Muscle of leg (tissue), 11 donors: ENCODE measurements around the gene MEN1. TPM values are rescaled to one million over a fixed set of nuclear protein-coding genes. Genes with fewer than 3 reads are reported as not detected.

Experiments
- DNase-seq: peaks from one replicate; pipeline ENCODE4 v3.0.0; 2013
- H3K27ac ChIP-seq: one replicate; pipeline ENCODE4 v1.5.1; 2013; ENCODE audit warnings: mild to moderate bottlenecking, low read length, control low read depth
- H3K27me3 ChIP-seq: one replicate; pipeline ENCODE4 v1.6.1; 2013; ENCODE audit warnings: low read length; ENCODE audit not compliant: control insufficient read depth, insufficient read depth
- H3K36me3 ChIP-seq: one replicate; pipeline ENCODE4 v1.6.1; 2013; ENCODE audit warnings: low read length; ENCODE audit not compliant: control insufficient read depth, insufficient read depth
- H3K4me1 ChIP-seq: one replicate; pipeline ENCODE4 v1.6.1; 2013; ENCODE audit warnings: low read length; ENCODE audit not compliant: control insufficient read depth, insufficient read depth
- H3K4me3 ChIP-seq: one replicate; pipeline ENCODE4 v1.5.1; 2013; ENCODE audit warnings: low read length, control low read depth
- H3K9me3 ChIP-seq: replicated peaks from 2 replicates; pipeline ENCODE4 v1.6.1; 2013; ENCODE audit warnings: low read depth, low read length; ENCODE audit not compliant: control insufficient read depth
- WGBS: methylation state at CpG from one replicate; pipeline ENCODE4 v1.1.5; 2013; ENCODE audit warnings: missing lambda C conversion rate; ENCODE audit not compliant: insufficient coverage; 5-methylcytosine and 5-hydroxymethylcytosine counted together
- polyA plus RNA-seq, 8 donors: library from polyadenylated mRNA; unstranded; fragments of 120-200 nt; gene quantifications; one replicate each; pipeline versions ENCODE4 v1.2.1 to v1.2.3, GENCODE V29; 2013; ENCODE audit warnings: inconsistent platforms in 1 of 8, low replicate concordance in 1 of 8; ENCODE audit not compliant: insufficient read length in 8 of 8, insufficient read depth in 1 of 8
- total RNA-seq: library from RNA; stranded (reverse); fragments of 120-200 nt; gene quantifications from one replicate; pipeline ENCODE4 v1.2.4, GENCODE V29; 2013

MEN1 gene
- total and polyA plus RNA-seq, 9 donors: 7.5 to 28.1 (median 22.1) TPM

- WGBS: 93% methylated on average over 6 of the region's 11 CpGs
- no peak overlapping the region for H3K4me3 ChIP-seq
- no peaks in the 10 kb centered on the region for H3K9me3 ChIP-seq
- no peaks in the 10 kb centered on the region for H3K27me3 ChIP-seq
- H3K4me1 ChIP-seq: peaks cover 24% of the 10 kb centered on the region
- no peak overlapping the region for H3K27ac ChIP-seq
- H3K36me3 ChIP-seq: peaks cover 93% of the 10 kb centered on the region
- no peak for DNase-seq
Observed at GRCh38 chr11:64766881-64767280, 43.5 kb downstream of the MEN1 start.

- Histone ChIP-seq H3K27me3 (no peaks in the 10 kb centered on the region), H3K9me3 (no peaks in the 10 kb centered on the region), H3K4me3 (no peak overlapping the region), H3K4me1 (peaks cover 30% of the 10 kb centered on the region), H3K36me3 (peaks cover 87% of the 10 kb centered on the region), H3K27ac (no peak overlapping the region)
- DNase-seq: no peak
- 83% methylated on average over 20 of the region's 42 CpGs for WGBS
Observed at GRCh38 chr11:64765851-64766665, 44.3 kb downstream of the MEN1 start.

GRCh38 chr11:64765291-64765850 is 45.0 kb downstream of the MEN1 start:
- no peak overlapping the region for H3K4me3 ChIP-seq
- H3K27ac ChIP-seq: no peak overlapping the region
- no peaks in the 10 kb centered on the region for H3K27me3 ChIP-seq
- no peaks in the 10 kb centered on the region for H3K9me3 ChIP-seq
- peaks cover 80% of the 10 kb centered on the region for H3K36me3 ChIP-seq
- 82% methylated on average over 23 of the region's 30 CpGs for WGBS
- H3K4me1 ChIP-seq: peaks cover 36% of the 10 kb centered on the region
- no peak for DNase-seq

- Histone ChIP-seq H3K36me3 (peaks cover 74% of the 10 kb centered on the region), H3K27me3 (no peaks in the 10 kb centered on the region), H3K9me3 (no peaks in the 10 kb centered on the region), H3K4me1 (peaks cover 43% of the 10 kb centered on the region), H3K4me3 (no peak overlapping the region), H3K27ac (no peak overlapping the region)
- WGBS: 75% methylated on average over 2 of the region's 8 CpGs
- DNase-seq: no peak
Observed at GRCh38 chr11:64764753-64765152, 45.6 kb downstream of the MEN1 start.

GRCh38 chr11:64764040-64764611 is 46.2 kb downstream of the MEN1 start:
- Histone ChIP-seq H3K27me3 (no peaks in the 10 kb centered on the region), H3K4me1 (peaks cover 49% of the 10 kb centered on the region), H3K36me3 (peaks cover 68% of the 10 kb centered on the region), H3K27ac (peak overlapping the region; percentile 42), H3K9me3 (no peaks in the 10 kb centered on the region), H3K4me3 (no peak overlapping the region)
- 74% methylated on average over 5 of the region's 11 CpGs for WGBS
- DNase-seq: no peak

GRCh38 chr11:64763526-64764039 is 46.8 kb downstream of the MEN1 start:
- Histone ChIP-seq H3K4me3 (no peak overlapping the region), H3K36me3 (peaks cover 62% of the 10 kb centered on the region), H3K4me1 (peaks cover 54% of the 10 kb centered on the region), H3K9me3 (no peaks in the 10 kb centered on the region), H3K27me3 (no peaks in the 10 kb centered on the region), H3K27ac (peak overlapping the region; percentile 62)
- DNase-seq: no peak
- 29% methylated on average over 6 of the region's 6 CpGs for WGBS

GRCh38 chr11:64762674-64763525 is 47.5 kb downstream of the MEN1 start:
- peak overlapping the region; percentile 62 for H3K27ac ChIP-seq
- no peaks in the 10 kb centered on the region for H3K9me3 ChIP-seq
- peaks cover 58% of the 10 kb centered on the region for H3K36me3 ChIP-seq
- WGBS: 19% methylated on average over 6 of the region's 13 CpGs
- H3K4me3 ChIP-seq: no peak overlapping the region
- DNase-seq: peak; percentile 58
- H3K27me3 ChIP-seq: no peaks in the 10 kb centered on the region
- peaks cover 61% of the 10 kb centered on the region for H3K4me1 ChIP-seq

GRCh38 chr11:64762277-64762673 is 48.1 kb downstream of the MEN1 start:
- H3K9me3 ChIP-seq: no peaks in the 10 kb centered on the region
- peaks cover 57% of the 10 kb centered on the region for H3K36me3 ChIP-seq
- no peak for DNase-seq
- H3K4me3 ChIP-seq: no peak overlapping the region
- H3K27me3 ChIP-seq: no peaks in the 10 kb centered on the region
- 42% methylated on average over 5 of the region's 5 CpGs for WGBS
- peaks cover 67% of the 10 kb centered on the region for H3K4me1 ChIP-seq
- H3K27ac ChIP-seq: peak overlapping the region; percentile 62

- H3K4me1 ChIP-seq: peaks cover 67% of the 10 kb centered on the region
- peaks cover 56% of the 10 kb centered on the region for H3K36me3 ChIP-seq
- 45% methylated on average over 4 of the region's 7 CpGs for WGBS
- H3K27ac ChIP-seq: peak overlapping the region; percentile 95
- H3K4me3 ChIP-seq: no peak overlapping the region
- DNase-seq: peak; percentile 54
- H3K27me3 ChIP-seq: no peaks in the 10 kb centered on the region
- H3K9me3 ChIP-seq: no peaks in the 10 kb centered on the region
Observed at GRCh38 chr11:64760759-64761420, 49.5 kb downstream of the MEN1 start.
